GM18861 (cell line): ENCODE data around the gene ZC3H11A.

ENCODE experiments used
- ATAC-seq: cut with Tn5 transposase; IDR thresholded peaks from one replicate; pipeline ENCODE4 v1.9.1; 2021; ENCODE audit not compliant: unreplicated experiment

Gene ZC3H11A

GRCh38 chr1:203839081-203839480 is 43.7 kb downstream of the ZC3H11A start:
- no peak for ATAC-seq

- no peak for ATAC-seq
These were observed 44.9 kb downstream of the ZC3H11A start for GRCh38 chr1:203840208-203840808.

GRCh38 chr1:203842559-203842876 is 47.1 kb downstream of the ZC3H11A start:
- ATAC-seq = no peak

GRCh38 chr1:203843435-203843834 is 48.0 kb downstream of the ZC3H11A start:
- no peak for ATAC-seq
